ENCODE measurements around the gene MARCHF6. TPM values are rescaled to one million over a fixed set of nuclear protein-coding genes. Genes with fewer than 3 reads are reported as not detected.

The MARCHF6 gene
- total RNA-seq, 1 donor from 2014 or later, result 106 TPM

GRCh38 chr5:10315824-10316509 lies 37.5 kb upstream of the MARCHF6 start:
- no peaks in the 10 kb centered on the region for H3K9me3 Mint-ChIP-seq
- H3K4me3 Mint-ChIP-seq, result no peak overlapping the region
- no peaks in the 10 kb centered on the region for H3K36me3 Mint-ChIP-seq (ENCODE audit: low read depth)
- DNase-seq, result no peak
- no peaks in the 10 kb centered on the region for H3K4me1 Mint-ChIP-seq
- intact Hi-C loops (cut with micrococcal nuclease), result no loop called here
- H3K27ac Mint-ChIP-seq, result no peak overlapping the region
- peaks cover 1% of the 10 kb centered on the region for H3K27me3 Mint-ChIP-seq

- Mint-ChIP-seq H3K4me3 (no peak overlapping the region), H3K27me3 (no peaks in the 10 kb centered on the region), H3K27ac (no peak overlapping the region), H3K36me3 (ENCODE audit: low read depth) (no peaks in the 10 kb centered on the region), H3K4me1 (no peaks in the 10 kb centered on the region), H3K9me3 (no peaks in the 10 kb centered on the region)
- no peak for DNase-seq
- intact Hi-C loops (cut with micrococcal nuclease), result no loop called here
These were observed 35.4 kb upstream of the MARCHF6 start for GRCh38 chr5:10317825-10318682.

- H3K27me3 Mint-ChIP-seq, result no peaks in the 10 kb centered on the region
- no peaks in the 10 kb centered on the region for H3K36me3 Mint-ChIP-seq (ENCODE audit: low read depth)
- DNase-seq, result no peak
- no peaks in the 10 kb centered on the region for H3K4me1 Mint-ChIP-seq
- intact Hi-C loops (cut with micrococcal nuclease), result no loop called here
- H3K4me3 Mint-ChIP-seq, result no peak overlapping the region
- no peak overlapping the region for H3K27ac Mint-ChIP-seq
- H3K9me3 Mint-ChIP-seq, result no peaks in the 10 kb centered on the region
These were observed 34.2 kb upstream of the MARCHF6 start for GRCh38 chr5:10319202-10319851.

GRCh38 chr5:10320793-10321192 lies 32.7 kb upstream of the MARCHF6 start:
- H3K4me1 Mint-ChIP-seq, result no peaks in the 10 kb centered on the region
- H3K9me3 Mint-ChIP-seq, result no peaks in the 10 kb centered on the region
- no peak for DNase-seq
- no peaks in the 10 kb centered on the region for H3K36me3 Mint-ChIP-seq (ENCODE audit: low read depth)
- intact Hi-C loops (cut with micrococcal nuclease), result no loop called here
- peaks cover 1% of the 10 kb centered on the region for H3K27me3 Mint-ChIP-seq
- H3K27ac Mint-ChIP-seq, result no peak overlapping the region
- no peak overlapping the region for H3K4me3 Mint-ChIP-seq

- no peaks in the 10 kb centered on the region for H3K4me1 Mint-ChIP-seq
- intact Hi-C loops (cut with micrococcal nuclease), result no loop called here
These were observed 31.6 kb upstream of the MARCHF6 start for GRCh38 chr5:10321882-10322281.

GRCh38 chr5:10323588-10324488 lies 29.7 kb upstream of the MARCHF6 start:
- no peak overlapping the region for H3K27ac Mint-ChIP-seq
- no peak overlapping the region for H3K4me3 Mint-ChIP-seq
- intact Hi-C loops (cut with micrococcal nuclease), result no loop called here
- no peak for DNase-seq
- H3K36me3 Mint-ChIP-seq (ENCODE audit: low read depth), result no peaks in the 10 kb centered on the region
- peaks cover 4% of the 10 kb centered on the region for H3K27me3 Mint-ChIP-seq
- H3K4me1 Mint-ChIP-seq, result no peaks in the 10 kb centered on the region
- no peaks in the 10 kb centered on the region for H3K9me3 Mint-ChIP-seq

More at GRCh38 chr5:10321882-10322281, 31.6 kb upstream of the MARCHF6 start:
- Mint-ChIP-seq H3K36me3 (ENCODE audit: low read depth) (no peaks in the 10 kb centered on the region), H3K27ac (no peak overlapping the region), H3K9me3 (no peaks in the 10 kb centered on the region), H3K4me3 (no peak overlapping the region), H3K27me3 (peaks cover 1% of the 10 kb centered on the region)
- no peak for DNase-seq

- Mint-ChIP-seq H3K4me3 (no peak overlapping the region), H3K36me3 (ENCODE audit: low read depth) (no peaks in the 10 kb centered on the region), H3K9me3 (no peaks in the 10 kb centered on the region), H3K27me3 (peaks cover 10% of the 10 kb centered on the region), H3K27ac (no peak overlapping the region), H3K4me1 (no peaks in the 10 kb centered on the region)
- intact Hi-C loops (cut with micrococcal nuclease), result no loop called here
- DNase-seq, result no peak
These were observed 28.8 kb upstream of the MARCHF6 start for GRCh38 chr5:10324518-10325370.

- H3K4me3 Mint-ChIP-seq, result no peak overlapping the region
- intact Hi-C loops (cut with micrococcal nuclease), result no loop called here
- DNase-seq, result no peak
- H3K36me3 Mint-ChIP-seq (ENCODE audit: low read depth), result no peaks in the 10 kb centered on the region
- peaks cover 1% of the 10 kb centered on the region for H3K4me1 Mint-ChIP-seq
- no peak overlapping the region for H3K27ac Mint-ChIP-seq
- no peaks in the 10 kb centered on the region for H3K9me3 Mint-ChIP-seq
- H3K27me3 Mint-ChIP-seq, result peaks cover 42% of the 10 kb centered on the region
These were observed 25.2 kb upstream of the MARCHF6 start for GRCh38 chr5:10328323-10328722.

- intact Hi-C loops (cut with micrococcal nuclease), result no loop called here
- no peak overlapping the region for H3K27ac Mint-ChIP-seq
- DNase-seq, result no peak
- H3K4me1 Mint-ChIP-seq, result peaks cover 4% of the 10 kb centered on the region
- no peaks in the 10 kb centered on the region for H3K36me3 Mint-ChIP-seq (ENCODE audit: low read depth)
- no peaks in the 10 kb centered on the region for H3K9me3 Mint-ChIP-seq
- no peak overlapping the region for H3K4me3 Mint-ChIP-seq
- H3K27me3 Mint-ChIP-seq, result peaks cover 49% of the 10 kb centered on the region
These were observed 24.1 kb upstream of the MARCHF6 start for GRCh38 chr5:10329446-10329819.

- Mint-ChIP-seq H3K4me3 (no peak overlapping the region), H3K27ac (no peak overlapping the region), H3K27me3 (peaks cover 55% of the 10 kb centered on the region), H3K36me3 (ENCODE audit: low read depth) (no peaks in the 10 kb centered on the region), H3K4me1 (peaks cover 4% of the 10 kb centered on the region), H3K9me3 (no peaks in the 10 kb centered on the region)
- no peak for DNase-seq
- intact Hi-C loops (cut with micrococcal nuclease), result no loop called here
These were observed 23.5 kb upstream of the MARCHF6 start for GRCh38 chr5:10329820-10330481.

GRCh38 chr5:10330511-10331230 lies 22.8 kb upstream of the MARCHF6 start:
- Mint-ChIP-seq H3K9me3 (no peaks in the 10 kb centered on the region), H3K27me3 (peaks cover 59% of the 10 kb centered on the region), H3K4me3 (no peak overlapping the region), H3K4me1 (peaks cover 4% of the 10 kb centered on the region), H3K27ac (no peak overlapping the region), H3K36me3 (ENCODE audit: low read depth) (no peaks in the 10 kb centered on the region)
- no peak for DNase-seq
- intact Hi-C loops (cut with micrococcal nuclease), result no loop called here

- H3K36me3 Mint-ChIP-seq (ENCODE audit: low read depth), result no peaks in the 10 kb centered on the region
- no peak overlapping the region for H3K27ac Mint-ChIP-seq
- H3K27me3 Mint-ChIP-seq, result peaks cover 59% of the 10 kb centered on the region
- H3K9me3 Mint-ChIP-seq, result no peaks in the 10 kb centered on the region
- no peak for DNase-seq
- intact Hi-C loops (cut with micrococcal nuclease), result no loop called here
- H3K4me3 Mint-ChIP-seq, result no peak overlapping the region
- H3K4me1 Mint-ChIP-seq, result peaks cover 4% of the 10 kb centered on the region
These were observed 22.1 kb upstream of the MARCHF6 start for GRCh38 chr5:10331341-10331796.

All from activated CD4-positive, alpha-beta T cell treated with anti-CD3 and anti-CD28 coated beads, Interleukin-2, amount 10 ng/mL, durations not matched to agents 24 days and 14 days (primary cell).